GM21825 (cell line): ENCODE data around the gene STX8.

ENCODE experiments used
- ATAC-seq: cut with Tn5 transposase; IDR thresholded peaks from one replicate; pipeline ENCODE4 v1.9.1; 2021; ENCODE audit warnings: mild to moderate bottlenecking, moderate library complexity; ENCODE audit not compliant: unreplicated experiment

STX8 gene

DNA sequence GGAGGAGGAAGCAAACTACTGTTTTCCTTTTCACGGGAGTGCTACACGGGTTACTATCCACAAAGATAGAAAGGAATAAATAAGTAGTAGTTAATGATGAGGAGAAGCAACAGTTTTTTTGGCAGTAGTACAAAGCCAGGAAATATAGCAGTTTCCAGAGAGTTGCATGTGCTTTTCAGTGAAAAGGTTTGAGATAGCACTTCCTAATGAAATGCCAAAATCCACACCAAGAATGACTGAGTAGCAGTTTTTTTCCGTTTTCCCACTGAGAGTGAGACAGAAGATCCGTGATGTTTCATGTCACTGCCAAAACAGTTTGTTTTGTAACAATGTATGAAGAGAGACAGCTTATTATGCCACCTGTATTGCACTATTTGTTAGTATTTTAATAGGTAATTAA, 129.1 kb downstream of the STX8 start:
- ATAC-seq = no peak

DNA sequence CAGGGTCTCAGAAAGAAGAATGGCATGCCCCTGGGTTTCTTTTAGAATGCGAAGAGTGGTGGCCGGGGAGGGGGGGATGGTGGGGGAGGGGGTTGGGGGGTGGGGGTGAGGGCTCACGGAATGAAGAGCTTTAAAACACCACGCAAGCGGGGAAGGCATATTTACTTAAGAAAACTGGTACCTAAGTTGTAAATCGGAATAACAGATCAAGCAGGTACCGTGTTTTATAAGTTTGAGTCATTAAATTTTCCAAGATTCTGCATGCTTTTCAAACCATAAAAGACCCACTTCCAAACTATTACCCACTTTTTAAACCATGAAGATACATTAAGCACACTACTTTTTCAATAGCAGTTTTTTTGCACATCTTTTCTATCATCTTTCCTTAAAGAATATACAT, 130.2 kb downstream of the STX8 start:
- ATAC-seq = no peak

DNA sequence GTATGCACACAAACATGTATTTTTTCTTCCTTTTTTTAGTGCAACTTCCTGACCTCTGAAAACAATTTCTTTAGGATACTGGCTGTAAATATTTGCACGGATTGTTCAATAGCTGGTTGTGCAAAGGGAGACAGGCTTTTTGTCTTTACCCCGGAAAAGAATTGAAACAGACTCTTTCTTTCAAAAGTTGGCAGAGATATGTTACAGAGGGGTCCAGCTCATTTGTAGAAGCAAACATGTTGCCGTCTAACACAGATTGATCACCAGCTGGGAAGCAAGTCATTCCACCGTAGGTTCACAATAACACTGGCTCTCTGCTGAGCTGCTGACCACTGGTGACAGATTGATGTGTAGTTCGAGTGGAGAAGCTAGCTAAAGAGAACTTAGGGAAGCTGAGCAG, 130.9 kb downstream of the STX8 start:
- no peak for ATAC-seq

DNA sequence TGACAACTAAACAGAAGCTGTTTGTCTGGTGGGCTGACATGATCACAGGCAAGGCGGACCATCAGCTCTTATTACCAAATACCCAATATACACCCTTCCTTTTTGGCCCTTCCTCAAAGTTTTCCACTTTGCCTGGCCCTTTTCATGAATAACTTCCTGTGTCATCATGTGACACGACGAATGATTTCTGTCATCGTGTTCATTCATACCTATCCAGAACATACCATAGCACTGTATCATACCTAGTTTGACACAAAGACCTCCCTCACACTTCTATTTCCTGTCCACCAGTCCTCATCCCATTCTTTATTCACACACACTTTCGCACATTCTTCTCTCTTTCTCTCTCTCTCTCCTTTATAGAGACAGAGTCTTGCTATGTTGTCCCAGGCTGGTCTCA, 131.8 kb downstream of the STX8 start:
- ATAC-seq = no peak

DNA sequence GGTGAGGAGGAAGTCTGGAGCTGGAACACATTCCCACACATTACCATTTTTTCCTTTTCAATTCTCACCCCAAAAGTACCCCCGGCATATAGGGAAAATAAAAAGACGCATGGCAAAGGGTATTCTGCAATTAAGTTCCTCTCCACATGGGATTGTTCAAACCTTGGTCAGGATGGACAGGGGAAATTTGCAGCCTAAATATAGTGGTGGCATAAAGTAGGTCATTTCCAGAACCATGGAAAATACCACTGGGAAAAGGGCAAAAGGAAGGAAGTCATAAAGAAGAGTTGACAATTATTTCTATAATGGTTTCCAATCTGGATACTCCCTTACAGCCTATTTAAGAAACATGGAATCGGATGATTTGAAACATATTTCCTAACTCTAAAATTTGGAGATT, 135.8 kb downstream of the STX8 start:
- no peak for ATAC-seq

DNA sequence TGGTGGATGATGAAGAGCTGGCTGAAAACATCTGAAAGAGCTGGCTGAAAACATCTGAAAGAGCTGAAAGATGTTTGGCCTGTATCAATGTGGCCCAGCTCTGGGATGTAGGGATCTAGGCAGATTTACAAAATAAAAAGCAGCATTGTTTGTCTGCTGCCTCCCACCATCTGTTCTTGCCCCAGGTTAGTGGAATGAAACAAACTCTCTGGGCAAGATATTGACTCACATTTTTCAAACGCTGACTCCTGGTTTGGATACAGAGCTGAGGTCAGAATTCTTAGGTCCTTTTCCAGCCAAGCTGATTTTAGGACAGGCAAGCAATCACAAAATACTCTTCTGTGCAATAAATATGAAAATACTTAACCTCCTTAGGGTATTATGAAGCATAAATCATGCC, 139.0 kb downstream of the STX8 start:
- no peak for ATAC-seq

DNA sequence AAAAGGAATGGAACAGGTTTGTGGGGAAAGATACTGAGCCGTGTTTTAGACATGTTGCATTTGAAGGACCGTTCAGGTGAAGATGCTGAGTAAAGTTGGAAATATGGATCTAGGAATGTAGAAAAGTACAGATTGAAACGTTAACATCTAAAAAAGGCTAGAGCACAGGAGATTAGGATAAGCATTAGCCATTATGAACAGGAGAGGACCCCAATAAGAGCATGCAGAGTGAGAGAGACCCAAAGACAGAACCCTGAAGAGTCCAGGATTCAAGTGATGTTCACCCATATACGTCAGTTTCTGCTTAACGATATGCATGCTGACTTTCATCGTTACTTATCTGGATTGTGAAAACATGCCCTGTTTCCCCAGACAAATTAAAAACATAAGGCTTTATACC, 140.5 kb downstream of the STX8 start:
- ATAC-seq = no peak

DNA sequence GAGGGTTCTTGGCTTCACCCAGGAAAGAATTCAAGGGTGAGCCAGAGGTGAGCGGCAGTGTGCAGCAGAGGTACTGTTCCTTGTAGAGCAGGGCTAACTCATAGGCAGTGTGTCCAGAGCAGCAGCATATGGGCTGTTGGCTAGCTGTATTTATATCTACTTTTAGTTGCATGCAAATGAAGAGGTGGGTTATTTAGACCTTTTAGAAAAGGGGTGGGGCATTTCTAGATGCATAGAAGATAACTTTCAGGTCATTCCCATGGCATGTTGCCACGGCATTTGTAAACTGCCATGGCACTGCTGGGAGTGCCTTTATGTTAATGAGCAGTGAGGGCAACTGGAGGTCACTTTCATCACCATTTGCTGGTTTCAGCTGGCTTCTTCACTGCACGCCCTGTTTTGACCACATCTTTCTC, 141.0 kb downstream of the STX8 start:
- ATAC-seq = no peak

DNA sequence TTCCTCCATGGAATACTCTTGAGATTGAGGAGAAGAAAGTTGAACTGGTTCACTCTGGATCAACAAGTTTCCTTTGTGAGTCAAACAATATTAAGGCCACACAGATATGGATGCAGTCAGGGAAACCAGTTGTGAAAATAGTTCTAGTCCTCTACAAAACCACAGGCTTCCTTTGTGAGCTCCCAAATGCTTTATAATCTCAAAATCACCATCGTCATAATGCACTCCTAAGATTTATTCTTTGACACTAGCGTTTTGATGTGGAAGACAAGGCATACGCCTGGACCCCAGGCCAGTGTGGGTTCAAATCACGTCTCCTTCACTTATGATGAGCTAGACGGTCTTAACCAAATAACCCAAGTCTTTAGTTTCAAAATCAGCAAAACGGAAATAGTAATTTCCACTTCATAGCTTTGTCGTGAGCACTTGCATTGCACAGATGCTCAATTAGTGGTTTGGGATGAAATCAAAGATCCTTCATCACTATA, 142.6 kb downstream of the STX8 start:
- ATAC-seq = peak; percentile 25

DNA sequence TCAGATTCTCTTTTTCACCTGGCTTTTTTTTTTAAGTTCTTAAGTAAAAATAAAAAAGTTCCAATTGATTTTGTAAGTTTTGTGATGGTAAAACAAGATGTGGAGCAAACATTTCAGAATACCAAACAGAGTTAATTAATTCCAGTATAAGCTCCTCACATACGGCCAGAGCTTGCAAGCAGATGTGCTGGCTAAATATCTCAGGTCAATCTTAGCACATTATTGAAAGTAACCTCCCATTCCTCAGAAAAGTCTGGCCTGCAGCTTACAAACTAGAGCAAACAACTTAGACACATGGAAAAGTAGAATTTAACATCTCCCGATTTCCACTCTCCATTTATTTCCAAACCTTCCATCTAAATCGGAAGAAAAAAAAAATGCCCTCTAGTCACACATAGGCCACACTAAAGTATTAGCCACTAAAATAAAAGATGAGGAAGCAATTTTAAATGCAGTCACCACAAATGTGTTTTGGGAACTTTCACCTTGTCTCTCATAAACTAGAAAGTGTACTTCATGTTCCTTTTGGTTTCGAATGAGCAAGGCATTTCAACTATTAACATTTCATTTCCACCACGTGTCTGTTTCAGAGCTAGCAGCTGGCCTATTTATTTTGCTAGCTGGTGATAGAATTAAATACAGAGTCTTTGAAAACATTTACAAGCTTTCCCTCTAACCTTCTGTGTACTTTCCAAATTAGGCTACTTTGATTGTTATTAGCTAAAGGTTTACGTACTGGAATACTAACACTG, 143.3 kb downstream of the STX8 start:
- ATAC-seq = peak; percentile 65

DNA sequence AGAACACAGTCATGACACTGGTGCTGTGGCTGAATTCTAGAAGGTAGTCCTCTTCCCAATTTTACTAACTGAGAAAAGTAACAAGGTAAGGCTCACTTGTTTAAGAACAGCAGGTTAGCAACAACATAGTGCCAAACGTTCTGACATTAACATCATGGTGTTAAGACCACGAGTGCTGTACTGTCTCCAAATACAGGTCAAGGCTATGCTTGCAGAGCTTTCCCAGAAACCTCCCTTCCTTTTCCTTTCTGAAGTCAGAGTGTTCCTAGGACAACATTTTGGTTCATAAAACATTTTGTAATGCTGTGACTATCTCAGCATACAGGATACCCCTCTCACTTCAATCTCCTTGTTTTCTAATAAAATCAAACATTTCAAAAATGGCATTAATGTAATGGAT, 144.0 kb downstream of the STX8 start:
- ATAC-seq = no peak

DNA sequence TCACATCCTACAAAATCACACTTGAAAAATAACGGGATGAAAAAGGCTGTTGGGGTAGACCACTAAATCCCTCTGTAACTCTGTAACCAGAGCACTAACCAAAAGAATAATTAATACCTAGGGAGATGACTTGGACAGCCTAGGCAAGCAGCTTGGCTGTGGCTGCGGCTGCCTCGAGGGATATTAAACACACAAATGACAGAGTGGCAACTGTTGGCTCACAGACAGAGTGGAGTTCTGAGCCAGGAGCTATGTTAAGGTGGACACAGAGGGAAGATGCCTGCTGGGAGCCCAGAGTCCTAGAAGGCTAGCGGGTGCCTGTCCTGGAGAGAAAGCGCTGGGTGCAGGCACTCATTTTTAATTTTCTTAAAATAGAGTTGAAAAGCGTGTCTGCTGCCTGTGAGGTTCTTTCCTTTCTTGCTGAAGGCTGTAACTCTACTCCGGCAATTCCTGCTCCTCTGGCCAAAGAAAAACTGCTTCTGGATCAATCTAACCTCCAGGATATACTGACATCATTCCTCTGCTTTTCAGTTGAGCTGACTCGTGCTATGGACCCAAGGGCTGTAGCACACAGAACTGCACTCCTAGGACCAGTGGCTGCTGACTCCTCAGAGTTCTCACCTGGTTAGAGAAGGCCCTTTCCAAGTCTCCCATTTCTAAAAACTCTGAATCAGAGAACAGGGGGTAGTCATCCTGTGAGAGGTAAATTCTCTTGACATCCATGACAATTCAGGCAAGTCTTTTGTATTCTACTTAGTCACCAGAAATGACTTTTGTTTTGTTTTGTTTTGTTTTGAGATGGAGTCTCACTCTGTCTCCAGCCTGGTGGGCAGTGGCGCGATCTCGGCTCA, 147.9 kb downstream of the STX8 start:
- ATAC-seq = no peak

DNA sequence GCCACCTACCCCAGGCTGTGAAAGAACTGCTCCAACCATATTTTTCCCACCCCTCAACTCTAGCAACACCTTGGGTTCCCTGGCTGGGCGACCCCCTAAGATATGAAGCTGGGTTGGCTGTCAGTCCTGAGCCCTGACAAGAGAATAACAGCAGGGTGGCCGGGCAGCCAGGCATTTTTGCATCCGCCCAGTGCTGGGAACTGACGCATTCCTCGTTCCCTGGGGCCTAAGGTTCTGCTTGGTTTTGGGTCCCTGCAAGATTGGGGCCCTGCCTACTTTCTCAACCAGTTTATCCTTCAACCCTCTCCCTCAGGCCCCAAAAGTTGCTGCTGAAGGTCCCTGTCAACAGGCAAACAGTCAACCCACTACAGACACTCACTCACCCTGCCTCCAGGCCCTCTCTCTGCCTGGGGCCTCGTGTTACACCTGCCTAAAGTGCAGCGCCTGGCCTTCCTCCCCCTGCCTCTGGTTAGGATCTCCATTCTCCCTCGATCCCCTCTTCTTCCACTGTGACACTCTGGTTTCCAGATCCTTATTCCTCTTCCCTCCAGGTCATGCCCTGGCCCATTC, 151.5 kb downstream of the STX8 start:
- ATAC-seq = no peak

DNA sequence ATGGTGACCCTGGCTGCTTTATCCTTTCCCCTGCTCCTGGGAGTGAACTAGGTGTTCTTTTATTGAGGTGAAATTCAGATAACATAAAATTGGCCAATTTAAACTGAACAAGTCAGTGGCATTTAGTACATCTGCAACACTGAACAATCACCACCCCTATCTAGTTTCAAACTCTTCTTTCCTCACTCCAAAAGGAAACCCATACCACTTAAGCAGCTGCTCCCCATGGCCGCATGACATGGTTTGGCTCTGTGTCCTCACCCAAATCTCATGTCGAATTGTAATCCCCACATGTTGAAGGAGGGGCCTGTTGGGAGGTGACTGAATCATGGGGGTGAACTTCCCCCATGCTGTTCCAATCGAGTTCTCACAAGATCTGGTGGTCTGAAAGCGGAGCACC, 154.1 kb downstream of the STX8 start:
- no peak for ATAC-seq

DNA sequence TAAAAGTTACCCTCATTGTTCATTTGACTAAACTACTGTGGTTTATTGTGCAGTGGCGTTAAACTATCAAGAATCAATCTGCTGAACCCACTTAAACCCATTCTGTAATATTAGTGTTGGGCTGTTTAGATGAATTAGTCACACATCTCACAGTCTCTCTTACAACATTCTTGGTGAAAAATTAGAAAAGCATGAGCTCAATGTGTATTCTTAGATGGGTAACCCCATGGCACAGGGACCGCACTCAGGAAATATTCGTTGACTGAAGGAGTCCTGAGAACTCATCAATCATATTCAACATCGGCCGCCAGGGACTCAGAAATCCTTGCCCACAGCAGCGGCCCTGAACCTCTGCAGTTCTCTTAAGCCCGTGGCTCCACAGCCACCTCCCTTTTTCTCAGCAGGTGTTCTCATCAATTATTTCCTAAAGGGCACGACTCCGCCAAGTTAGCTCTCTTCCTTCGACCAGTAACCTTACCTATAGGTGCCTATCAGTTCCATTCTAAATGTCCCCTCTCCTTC, 155.6 kb downstream of the STX8 start:
- no peak for ATAC-seq

DNA sequence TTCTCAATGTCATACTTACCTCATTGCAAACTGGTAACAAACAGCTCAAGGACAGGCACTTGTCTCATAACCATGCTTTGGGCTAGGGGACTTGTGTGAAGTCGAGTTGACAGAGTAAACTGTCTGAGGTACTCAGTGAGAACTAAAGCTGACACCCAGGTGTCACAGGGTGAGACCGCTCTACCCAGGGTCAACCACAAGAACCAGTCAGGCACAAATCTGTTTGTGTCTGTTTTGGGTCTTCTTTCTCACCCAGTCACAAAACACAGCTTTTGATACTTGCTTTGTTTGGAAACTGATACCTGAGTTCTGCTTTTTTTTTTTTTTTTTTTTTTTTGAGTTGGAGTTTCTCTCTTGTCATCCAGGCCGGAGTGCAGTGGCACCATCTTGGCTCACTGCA, 161.1 kb downstream of the STX8 start:
- ATAC-seq = peak; percentile 87

DNA sequence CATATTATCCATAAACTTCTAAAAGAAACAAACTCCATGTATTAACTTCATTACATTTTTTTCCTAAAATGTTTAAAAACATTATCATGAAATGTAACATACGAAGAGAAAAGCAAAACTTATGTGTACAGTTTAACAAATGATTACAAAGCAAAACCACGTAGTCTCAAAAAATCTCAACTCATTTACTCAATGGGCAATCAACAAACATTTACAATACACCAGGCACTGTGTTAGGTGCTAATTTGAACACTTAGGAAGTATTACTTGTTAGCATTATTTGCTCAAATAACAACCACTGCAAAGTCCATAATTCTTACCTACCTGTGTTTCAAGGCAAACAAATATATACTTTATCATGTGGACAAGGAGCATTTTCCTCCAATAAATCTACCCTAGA, 164.9 kb downstream of the STX8 start:
- no peak for ATAC-seq

DNA sequence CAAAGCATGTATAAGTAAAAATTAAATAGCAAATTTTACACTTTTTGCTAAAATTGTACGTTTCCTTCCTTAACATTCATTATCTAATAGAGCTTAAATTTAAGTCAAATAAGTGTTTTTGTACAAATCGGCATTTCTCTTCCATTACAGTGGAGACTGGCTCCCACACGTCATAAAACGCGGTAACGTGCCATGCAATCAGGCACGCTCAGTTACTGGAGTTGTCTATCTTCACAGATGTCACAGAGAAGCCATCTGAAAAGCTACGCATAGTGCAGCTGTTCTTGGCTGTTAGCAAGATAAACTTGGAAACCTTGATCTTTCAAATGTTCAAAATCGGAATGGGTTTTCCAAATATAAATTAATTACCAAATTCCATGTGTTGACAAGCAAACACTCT, 165.3 kb downstream of the STX8 start:
- ATAC-seq = no peak

DNA sequence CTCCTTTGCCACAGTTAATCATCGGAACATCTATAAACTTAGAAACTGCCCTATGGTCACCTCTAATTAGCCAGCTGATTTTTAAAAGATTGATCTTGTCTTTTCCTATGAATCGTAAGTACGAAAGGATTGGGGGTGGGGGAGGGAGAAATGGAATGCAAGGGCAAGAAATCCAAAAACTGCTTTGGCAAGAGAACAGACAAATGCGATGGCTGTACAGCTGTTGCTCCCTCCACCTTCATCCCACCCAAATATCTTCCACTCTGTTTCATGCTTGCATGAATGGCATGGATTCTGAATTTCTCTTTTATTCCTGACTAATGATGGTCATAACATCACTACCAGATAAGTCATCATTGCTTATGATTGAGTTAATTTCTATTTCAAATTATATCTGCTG, 165.7 kb downstream of the STX8 start:
- no peak for ATAC-seq

DNA sequence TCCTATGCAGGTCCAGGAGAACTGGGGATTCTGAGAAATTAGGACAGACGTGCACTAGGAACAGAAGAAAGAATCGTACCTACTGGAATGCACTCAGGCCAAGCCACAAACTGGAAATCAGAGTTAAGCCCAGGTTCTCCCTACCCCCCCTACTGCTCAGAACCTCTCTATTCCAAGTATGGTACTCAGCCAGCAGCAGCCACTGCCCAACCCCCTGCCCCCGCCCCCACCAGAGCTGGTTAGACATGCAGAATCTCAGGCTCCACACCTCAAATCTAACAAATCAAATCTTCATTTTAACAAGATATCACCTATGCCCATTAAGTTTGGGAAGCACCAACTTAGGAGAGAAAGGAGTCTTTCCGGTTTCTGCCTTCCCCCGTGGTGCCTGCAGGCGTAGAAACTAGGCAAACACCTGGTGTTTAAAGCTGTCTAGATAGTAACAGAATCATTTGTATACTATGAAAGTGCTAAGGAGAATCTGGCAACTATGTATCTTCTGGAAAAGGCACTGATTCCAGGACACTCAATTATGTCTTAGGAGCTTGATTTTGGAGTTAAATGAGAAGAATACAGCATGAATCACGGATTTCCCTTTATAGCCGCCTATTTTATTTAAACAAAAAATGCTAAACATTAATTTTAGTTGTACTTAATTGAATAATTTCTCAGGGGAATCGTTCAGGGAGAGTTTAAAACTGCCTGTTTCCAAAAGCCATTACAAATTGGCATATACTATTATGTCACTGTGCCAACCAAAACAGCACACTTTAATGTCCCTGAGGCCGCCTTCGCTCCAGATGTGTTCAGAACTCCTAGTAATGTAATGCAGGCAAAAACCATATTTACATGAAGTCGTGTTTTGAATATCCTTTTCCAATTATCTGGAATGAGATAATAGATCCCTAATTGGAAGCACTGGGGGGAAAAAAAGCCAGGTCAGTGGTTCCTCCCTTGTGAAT, 166.5 kb downstream of the STX8 start:
- no peak for ATAC-seq

DNA sequence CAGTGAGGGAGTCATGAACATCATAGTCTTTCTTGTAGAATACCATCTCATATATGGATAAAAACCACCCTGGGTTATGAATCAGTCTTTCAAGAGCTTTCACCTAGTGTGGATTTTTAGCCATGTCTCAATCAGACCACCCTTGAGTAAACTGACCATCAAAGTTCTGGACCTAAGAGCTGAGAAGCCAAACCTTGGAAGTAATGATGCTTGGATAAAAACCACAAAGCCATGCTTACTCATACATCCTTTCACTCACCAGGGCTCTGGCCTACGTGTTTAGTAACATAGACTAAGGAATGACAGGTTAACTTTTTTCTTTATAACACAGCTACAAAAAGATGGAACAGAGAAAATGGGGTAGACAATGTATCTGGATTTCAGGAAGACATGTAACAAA, 167.2 kb downstream of the STX8 start:
- ATAC-seq = no peak
